Cardiac fibroblast (primary cell): Measurements from ENCODE around the gene PTGR1.

ENCODE experiments used
- DNase-seq, 2 donors: peaks; one replicate each; pipeline versions ENCODE4 v3.0.0 to v3.0.0-alpha.2; 2010; ENCODE audit warnings: low read depth in 2 of 2
- H3K4me3 ChIP-seq, 2 donors: replicated peaks in 1 of 2; 1 replicate in 1 of 2; 2 replicates in 1 of 2; pipeline ENCODE4 v1.5.1; 2011; ENCODE audit warnings: low read depth in 2 of 2, low read length in 2 of 2, mild to moderate bottlenecking in 2 of 2, moderate library complexity in 1 of 2
- TF ChIP-seq, protein P1 (sequence below): IDR thresholded peaks from one replicate; pipeline ENCODE4 v1.5.1; 2011; ENCODE audit warnings: low read depth, mild to moderate bottlenecking, low read length, inconsistent platforms

PTGR1 gene

GRCh38 chr9:111548623-111549022 lies 50.8 kb downstream of the PTGR1 start:
- no peak for DNase-seq
- TF ChIP-seq, protein P1, sequence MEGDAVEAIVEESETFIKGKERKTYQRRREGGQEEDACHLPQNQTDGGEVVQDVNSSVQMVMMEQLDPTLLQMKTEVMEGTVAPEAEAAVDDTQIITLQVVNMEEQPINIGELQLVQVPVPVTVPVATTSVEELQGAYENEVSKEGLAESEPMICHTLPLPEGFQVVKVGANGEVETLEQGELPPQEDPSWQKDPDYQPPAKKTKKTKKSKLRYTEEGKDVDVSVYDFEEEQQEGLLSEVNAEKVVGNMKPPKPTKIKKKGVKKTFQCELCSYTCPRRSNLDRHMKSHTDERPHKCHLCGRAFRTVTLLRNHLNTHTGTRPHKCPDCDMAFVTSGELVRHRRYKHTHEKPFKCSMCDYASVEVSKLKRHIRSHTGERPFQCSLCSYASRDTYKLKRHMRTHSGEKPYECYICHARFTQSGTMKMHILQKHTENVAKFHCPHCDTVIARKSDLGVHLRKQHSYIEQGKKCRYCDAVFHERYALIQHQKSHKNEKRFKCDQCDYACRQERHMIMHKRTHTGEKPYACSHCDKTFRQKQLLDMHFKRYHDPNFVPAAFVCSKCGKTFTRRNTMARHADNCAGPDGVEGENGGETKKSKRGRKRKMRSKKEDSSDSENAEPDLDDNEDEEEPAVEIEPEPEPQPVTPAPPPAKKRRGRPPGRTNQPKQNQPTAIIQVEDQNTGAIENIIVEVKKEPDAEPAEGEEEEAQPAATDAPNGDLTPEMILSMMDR, result no peak
- no peak overlapping the region for H3K4me3 ChIP-seq

- TF ChIP-seq, protein P1, result no peak
- no peak for DNase-seq
- H3K4me3 ChIP-seq, result no peak overlapping the region
Observed at GRCh38 chr9:111542497-111543254, 56.8 kb downstream of the PTGR1 start.

DNA sequence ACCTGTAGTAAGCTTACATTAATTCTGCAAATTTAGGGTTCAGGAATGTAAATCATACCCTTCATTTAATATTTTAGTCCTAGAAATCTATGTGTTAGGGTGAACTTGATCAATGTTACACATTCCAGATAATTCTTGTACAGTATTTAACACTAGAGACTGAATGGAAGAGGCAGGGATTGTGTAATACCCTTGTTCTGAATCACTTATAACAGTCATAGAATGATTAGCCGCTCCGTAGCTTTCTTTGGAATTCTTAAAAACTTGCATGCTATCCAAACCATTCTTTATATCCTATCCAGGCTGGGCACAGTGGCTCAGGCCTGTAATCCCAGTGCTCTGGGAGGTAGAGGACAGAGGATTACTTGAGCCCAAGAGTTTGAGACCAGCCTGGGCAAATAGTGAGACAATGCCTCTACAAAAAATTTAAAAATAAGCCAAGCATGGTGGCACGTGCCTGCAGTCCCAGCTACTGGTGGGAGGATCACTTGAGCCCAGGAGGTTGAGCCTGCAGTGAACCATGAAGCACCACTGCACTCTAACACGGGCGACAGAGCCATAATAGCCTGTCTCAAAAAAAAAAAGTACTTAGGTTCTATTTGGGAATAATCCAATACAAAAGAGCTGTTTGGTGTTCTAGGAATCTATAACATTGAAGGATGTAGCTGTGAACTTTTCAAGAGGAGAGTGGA lies 66.2 kb downstream of the PTGR1 start:
- DNase-seq, result peak; percentile 26 to 36

DNA sequence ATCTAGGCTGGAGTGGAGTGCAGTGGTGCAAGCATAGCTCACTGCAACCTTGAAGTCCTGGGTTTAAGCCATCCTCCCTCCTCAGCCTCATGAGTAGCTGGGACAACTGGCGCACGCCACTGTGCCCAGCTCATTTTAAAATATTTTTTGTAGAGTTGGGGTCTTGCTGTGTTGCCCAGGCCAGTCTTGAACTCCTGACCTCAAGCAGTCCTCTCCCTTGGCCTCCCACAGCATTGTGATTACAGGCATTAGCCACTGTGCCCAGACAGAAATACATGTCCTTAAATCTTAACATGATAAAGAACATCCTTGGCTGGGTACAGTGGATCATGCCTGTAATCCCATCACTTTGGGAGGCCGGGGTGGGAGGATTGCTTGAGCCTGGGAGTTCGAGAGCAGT lies 67.7 kb downstream of the PTGR1 start:
- H3K4me3 ChIP-seq, result no peak overlapping the region
- DNase-seq, result no peak
- TF ChIP-seq, protein P1, result no peak

More for the DNA sequence above, 66.2 kb downstream of the PTGR1 start:
- H3K4me3 ChIP-seq, result no peak overlapping the region
- TF ChIP-seq, protein P1, result no peak

- H3K4me3 ChIP-seq, result no peak overlapping the region
- TF ChIP-seq, protein P1, result no peak
- no peak for DNase-seq
Observed at GRCh38 chr9:111529787-111530186, 69.7 kb downstream of the PTGR1 start.

- TF ChIP-seq, protein P1, result no peak
- DNase-seq, result peak in 1 of 2 donors; percentile 8
- H3K4me3 ChIP-seq, result no peak overlapping the region
Observed at GRCh38 chr9:111527347-111527746, 72.1 kb downstream of the PTGR1 start.
